Neural crest cell (in vitro differentiated cells): ENCODE measurements around the gene WDR6. TPM values are rescaled to one million over a fixed set of nuclear protein-coding genes. Genes with fewer than 3 reads are reported as not detected.

Experiments used
- DNase-seq: peaks from one replicate; pipeline ENCODE4 v3.0.0; 2021; ENCODE audit warnings: low read depth, mixed read lengths, low spot score
- H3K27ac Mint-ChIP-seq: one replicate; pipeline ENCODE4 v1.8.0; 2021; ENCODE audit warnings: mild to moderate bottlenecking, mixed read lengths; ENCODE audit not compliant: unreplicated experiment
- H3K27me3 Mint-ChIP-seq: 2 replicates; pipeline ENCODE4 v1.8.0; 2021; ENCODE audit warnings: low read depth, mild to moderate bottlenecking, mixed read lengths
- H3K36me3 Mint-ChIP-seq: 2 replicates; pipeline ENCODE4 v1.8.0; 2021; ENCODE audit warnings: low read depth, mild to moderate bottlenecking, mixed read lengths
- H3K4me1 Mint-ChIP-seq: 2 replicates; pipeline ENCODE4 v1.8.0; 2021; ENCODE audit warnings: mixed read lengths
- H3K4me3 Mint-ChIP-seq: one replicate; pipeline ENCODE4 v1.8.0; 2021; ENCODE audit warnings: mild to moderate bottlenecking, mixed read lengths
- H3K9me3 Mint-ChIP-seq: 2 replicates; pipeline ENCODE4 v1.8.0; 2021; ENCODE audit warnings: mixed read lengths
- long read RNA-seq: library from polyadenylated mRNA; unstranded; transcript quantifications from one replicate; pipeline ENCODE4 v2.0.0, GENCODE V29; 2020
- total RNA-seq: library from RNA; stranded (reverse); gene quantifications from 2 replicates; pipeline ENCODE4 v1.2.1, GENCODE V29; 2021
- TF ChIP-seq, protein P1 (sequence below): fragments of 200-600 bp; sonication (generic); conservative IDR thresholded peaks from 2 replicates; pipeline ENCODE4 v1.5.0; 2021; ENCODE audit warnings: antibody characterized with exemption, mild to moderate bottlenecking

Gene WDR6, protein sequence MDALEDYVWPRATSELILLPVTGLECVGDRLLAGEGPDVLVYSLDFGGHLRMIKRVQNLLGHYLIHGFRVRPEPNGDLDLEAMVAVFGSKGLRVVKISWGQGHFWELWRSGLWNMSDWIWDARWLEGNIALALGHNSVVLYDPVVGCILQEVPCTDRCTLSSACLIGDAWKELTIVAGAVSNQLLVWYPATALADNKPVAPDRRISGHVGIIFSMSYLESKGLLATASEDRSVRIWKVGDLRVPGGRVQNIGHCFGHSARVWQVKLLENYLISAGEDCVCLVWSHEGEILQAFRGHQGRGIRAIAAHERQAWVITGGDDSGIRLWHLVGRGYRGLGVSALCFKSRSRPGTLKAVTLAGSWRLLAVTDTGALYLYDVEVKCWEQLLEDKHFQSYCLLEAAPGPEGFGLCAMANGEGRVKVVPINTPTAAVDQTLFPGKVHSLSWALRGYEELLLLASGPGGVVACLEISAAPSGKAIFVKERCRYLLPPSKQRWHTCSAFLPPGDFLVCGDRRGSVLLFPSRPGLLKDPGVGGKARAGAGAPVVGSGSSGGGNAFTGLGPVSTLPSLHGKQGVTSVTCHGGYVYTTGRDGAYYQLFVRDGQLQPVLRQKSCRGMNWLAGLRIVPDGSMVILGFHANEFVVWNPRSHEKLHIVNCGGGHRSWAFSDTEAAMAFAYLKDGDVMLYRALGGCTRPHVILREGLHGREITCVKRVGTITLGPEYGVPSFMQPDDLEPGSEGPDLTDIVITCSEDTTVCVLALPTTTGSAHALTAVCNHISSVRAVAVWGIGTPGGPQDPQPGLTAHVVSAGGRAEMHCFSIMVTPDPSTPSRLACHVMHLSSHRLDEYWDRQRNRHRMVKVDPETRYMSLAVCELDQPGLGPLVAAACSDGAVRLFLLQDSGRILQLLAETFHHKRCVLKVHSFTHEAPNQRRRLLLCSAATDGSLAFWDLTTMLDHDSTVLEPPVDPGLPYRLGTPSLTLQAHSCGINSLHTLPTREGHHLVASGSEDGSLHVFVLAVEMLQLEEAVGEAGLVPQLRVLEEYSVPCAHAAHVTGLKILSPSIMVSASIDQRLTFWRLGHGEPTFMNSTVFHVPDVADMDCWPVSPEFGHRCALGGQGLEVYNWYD
- 284 and 294 TPM in 2 replicates for total RNA-seq
- long read RNA-seq, full-length matches to known transcripts = 48 of 86 reads
- long read RNA-seq, partial matches to known transcripts = 25 of 86 reads
- long read RNA-seq, other reads (novel, unspliced or antisense) = 13 of 86 reads

DNA sequence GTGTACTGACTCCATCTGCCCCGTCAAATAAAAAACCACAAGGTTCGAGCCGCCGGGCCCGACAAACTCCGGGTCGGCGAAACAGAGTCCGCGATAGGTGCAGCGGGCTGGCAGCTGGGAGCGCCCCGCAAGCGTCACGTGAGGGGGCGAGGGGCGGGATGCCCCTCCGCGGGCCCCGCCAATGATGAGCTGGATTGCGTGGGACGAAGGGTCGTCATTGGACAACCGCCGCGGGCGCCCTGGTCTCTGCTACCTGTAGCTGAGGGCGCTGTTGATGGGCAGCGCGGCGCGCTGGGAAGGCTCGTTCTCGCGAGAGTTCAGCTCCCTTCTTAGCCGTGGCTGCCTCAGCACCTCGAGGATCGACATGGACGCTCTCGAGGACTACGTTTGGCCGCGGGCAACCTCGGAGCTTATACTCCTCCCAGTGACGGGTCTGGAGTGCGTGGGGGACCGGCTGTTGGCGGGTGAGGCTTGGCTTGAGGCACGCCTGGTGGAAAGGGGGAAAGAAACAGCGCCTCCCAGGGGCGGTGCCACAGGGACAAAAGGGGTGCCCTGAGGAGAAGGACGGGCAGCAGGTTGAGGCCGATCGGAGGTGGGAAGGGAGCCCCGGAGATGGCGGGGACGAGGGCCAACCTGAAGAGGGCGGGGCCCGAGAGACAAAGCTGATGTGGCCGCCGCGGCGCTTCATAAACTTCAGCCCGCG is at the start of gene WDR6:
Gene WDR6, plus strand, starts transcription at position 324 of the 703 bp plus-strand sequence. Its CDS starts 41 bp downstream, at position 365.
- Mint-ChIP-seq H3K27ac (peak within 1 kb of the TSS; percentile 100), H3K4me3 (peak within 1 kb of the TSS; percentile 100), H3K36me3 (peaks cover 10% of the 10 kb centered on the region), H3K27me3 (peaks cover 3% of the 10 kb centered on the region), H3K4me1 (peaks cover 26% of the 10 kb centered on the region), H3K9me3 (no peaks in the 10 kb centered on the region)
- TF ChIP-seq, protein P1, sequence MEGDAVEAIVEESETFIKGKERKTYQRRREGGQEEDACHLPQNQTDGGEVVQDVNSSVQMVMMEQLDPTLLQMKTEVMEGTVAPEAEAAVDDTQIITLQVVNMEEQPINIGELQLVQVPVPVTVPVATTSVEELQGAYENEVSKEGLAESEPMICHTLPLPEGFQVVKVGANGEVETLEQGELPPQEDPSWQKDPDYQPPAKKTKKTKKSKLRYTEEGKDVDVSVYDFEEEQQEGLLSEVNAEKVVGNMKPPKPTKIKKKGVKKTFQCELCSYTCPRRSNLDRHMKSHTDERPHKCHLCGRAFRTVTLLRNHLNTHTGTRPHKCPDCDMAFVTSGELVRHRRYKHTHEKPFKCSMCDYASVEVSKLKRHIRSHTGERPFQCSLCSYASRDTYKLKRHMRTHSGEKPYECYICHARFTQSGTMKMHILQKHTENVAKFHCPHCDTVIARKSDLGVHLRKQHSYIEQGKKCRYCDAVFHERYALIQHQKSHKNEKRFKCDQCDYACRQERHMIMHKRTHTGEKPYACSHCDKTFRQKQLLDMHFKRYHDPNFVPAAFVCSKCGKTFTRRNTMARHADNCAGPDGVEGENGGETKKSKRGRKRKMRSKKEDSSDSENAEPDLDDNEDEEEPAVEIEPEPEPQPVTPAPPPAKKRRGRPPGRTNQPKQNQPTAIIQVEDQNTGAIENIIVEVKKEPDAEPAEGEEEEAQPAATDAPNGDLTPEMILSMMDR = peak; percentile 47
- DNase-seq = peak; percentile 93

DNA sequence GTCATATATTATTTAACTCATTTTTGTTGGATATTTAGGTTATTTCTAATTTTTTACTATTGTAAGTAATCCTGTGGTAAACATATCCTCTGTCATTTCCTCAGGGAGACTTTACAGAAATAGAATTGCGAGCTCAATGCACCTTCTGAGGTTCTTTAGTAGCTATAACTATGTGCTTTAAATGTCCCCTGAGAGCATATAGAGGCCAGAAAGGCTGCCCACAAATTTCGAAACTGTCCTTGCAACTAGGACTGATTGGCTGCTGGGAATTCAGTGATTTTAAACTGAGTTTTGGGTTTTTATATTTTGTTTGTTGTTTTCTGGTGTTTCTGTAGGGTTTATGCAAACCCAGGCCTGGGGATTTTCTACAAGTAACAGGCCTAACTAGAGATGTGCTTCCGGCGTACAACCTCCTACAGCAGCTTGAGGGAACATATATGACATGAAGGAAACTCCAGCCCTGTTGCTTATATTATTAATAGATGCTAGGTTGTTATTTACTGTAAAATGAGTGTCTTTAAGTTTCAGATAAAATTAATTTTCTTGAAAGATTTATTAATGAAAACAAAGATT is 46.3 kb upstream of the WDR6 start:
- H3K4me1 Mint-ChIP-seq = no peaks in the 10 kb centered on the region
- no peak overlapping the region for H3K4me3 Mint-ChIP-seq
- no peak overlapping the region for H3K27ac Mint-ChIP-seq
- H3K27me3 Mint-ChIP-seq = no peaks in the 10 kb centered on the region
- no peak for DNase-seq
- H3K9me3 Mint-ChIP-seq = no peaks in the 10 kb centered on the region
- TF ChIP-seq, protein P1 = no peak
- H3K36me3 Mint-ChIP-seq = peaks cover 3% of the 10 kb centered on the region

DNA sequence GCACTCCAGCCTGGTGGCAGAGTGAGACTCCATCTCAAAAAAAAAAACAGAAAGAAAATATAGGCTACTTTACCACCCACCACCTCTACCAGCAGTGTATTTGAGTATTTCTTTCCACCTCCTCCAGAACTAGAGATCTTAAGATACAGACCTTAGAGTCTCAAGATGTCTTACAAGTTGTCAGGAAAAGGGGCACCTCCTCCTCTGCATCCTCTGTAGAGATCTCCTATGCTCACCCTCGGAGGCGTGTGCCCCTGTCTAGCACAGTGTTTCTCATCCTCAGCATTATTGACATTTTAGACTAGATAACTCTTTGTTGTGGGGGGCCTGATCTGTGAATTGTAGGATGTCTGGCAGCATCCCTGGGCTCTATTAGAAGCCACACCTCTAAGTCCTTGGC is 44.9 kb upstream of the WDR6 start:
- Mint-ChIP-seq H3K4me3 (no peak overlapping the region), H3K9me3 (no peaks in the 10 kb centered on the region), H3K27ac (no peak overlapping the region), H3K36me3 (peaks cover 7% of the 10 kb centered on the region), H3K27me3 (no peaks in the 10 kb centered on the region), H3K4me1 (no peaks in the 10 kb centered on the region)
- TF ChIP-seq, protein P1 = no peak
- no peak for DNase-seq

DNA sequence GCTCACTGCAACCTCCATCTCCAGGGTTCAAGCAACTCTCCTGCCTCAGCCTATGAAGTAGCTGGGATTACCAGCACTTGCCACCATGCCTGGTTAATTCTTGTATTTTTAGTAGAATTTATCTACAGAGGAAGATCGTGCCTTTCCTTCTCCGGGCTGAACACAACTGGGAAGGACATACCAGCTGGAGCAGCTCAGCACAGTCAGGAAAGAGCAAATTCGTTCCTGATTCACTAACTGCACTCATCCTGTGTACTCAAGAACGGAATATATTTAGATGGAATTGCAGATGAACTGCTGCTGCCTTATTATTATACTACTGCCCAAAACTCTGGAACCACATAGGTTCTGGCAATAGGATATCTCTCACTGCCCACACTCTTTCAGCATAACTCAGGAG is 44.3 kb upstream of the WDR6 start:
- Mint-ChIP-seq H3K27ac (no peak overlapping the region), H3K4me1 (no peaks in the 10 kb centered on the region), H3K36me3 (peaks cover 7% of the 10 kb centered on the region), H3K9me3 (no peaks in the 10 kb centered on the region), H3K27me3 (no peaks in the 10 kb centered on the region), H3K4me3 (no peak overlapping the region)
- no peak for DNase-seq
- TF ChIP-seq, protein P1 = no peak
